BJ (cell line): ENCODE measurements around the gene PTGDR2. TPM values are rescaled to one million over a fixed set of nuclear protein-coding genes. Genes with fewer than 3 reads are reported as not detected.

Experiments
- CTCF ChIA-PET: fragments of 350-600 bp; formaldehyde crosslinking; extraction: SDS; loops from one replicate; lab custom pipeline; 2021; ENCODE audit warnings: antibody characterized with exemption, inconsistent platforms; lab: Yijun Ruan, JAX
- POLR2A ChIA-PET: fragments of 300-600 bp; sonication (Branson Sonifier 250); formaldehyde crosslinking; extraction: SDS; loops from one replicate; lab custom pipeline; 2021; ENCODE audit warnings: antibody characterized with exemption; lab: Charles Lee
- DNase-seq: peaks from one replicate; pipeline ENCODE4 v3.0.0-alpha.2; 2011; ENCODE audit warnings: low read depth
- H3K27me3 ChIP-seq: 2 replicates; pipeline ENCODE4 v1.6.0; 2011; ENCODE audit warnings: low read length; ENCODE audit not compliant: control insufficient read depth, insufficient read depth
- H3K36me3 ChIP-seq: 2 replicates; pipeline ENCODE4 v1.5.1; 2011; ENCODE audit warnings: low read length; ENCODE audit not compliant: control insufficient read depth, insufficient read depth
- H3K4me3 ChIP-seq: 2 replicates; pipeline ENCODE4 v1.5.1; 2011; ENCODE audit warnings: low read depth, mild to moderate bottlenecking, control low read depth, low read length
- CTCF ChIP-seq: IDR thresholded peaks from 2 replicates; pipeline ENCODE4 v1.5.1; 2011; ENCODE audit warnings: low read depth, mild to moderate bottlenecking, control low read depth, inconsistent platforms, low read length, moderate library complexity; ENCODE audit not compliant: insufficient read depth
- polyA plus RNA-seq: library from polyadenylated mRNA; depleted of rRNA; stranded (reverse); fragments of >200 nt; gene quantifications from 2 replicates; pipeline ENCODE4 v1.2.3, GENCODE V29; 2011; rRNA removed

PTGDR2 gene
- polyA plus RNA-seq, 1 experiment = 0.02 TPM

- ChIA-PET CTCF (interaction anchor here (0.8 to 1.8 kb wide), 3 partner anchors 24 to 30 kb away, joined by 3 to 6 read pairs (median 3); no protein-coding TSS in a partner anchor), POLR2A (no interaction called here)
- no peak for DNase-seq
- Histone ChIP-seq H3K36me3 (no peaks in the 10 kb centered on the region), H3K4me3 (no peak overlapping the region), H3K27me3 (peaks cover 5% of the 10 kb centered on the region)
- TF ChIP-seq CTCF = no peak
These were observed 54.6 kb downstream of the PTGDR2 start for GRCh38 chr11:60801194-60801593.

Other genes with a start within 250 kb of the PTGDR2 start
- not detected in 2 replicates for gene MS4A8, start 156.3 kb downstream of the PTGDR2 start, polyA plus RNA-seq
- gene MS4A18, start 131.2 kb downstream of the PTGDR2 start, polyA plus RNA-seq = not detected in 2 replicates
- gene MS4A15, start 99.1 kb downstream of the PTGDR2 start, polyA plus RNA-seq = not detected in 2 replicates
- not detected in 2 replicates for gene MS4A10, start 70.6 kb downstream of the PTGDR2 start, polyA plus RNA-seq
- 12.5 and 21.2 TPM in 2 replicates for gene CCDC86, start 13.8 kb downstream of the PTGDR2 start, polyA plus RNA-seq
- gene ZP1, start 11.6 kb upstream of the PTGDR2 start, polyA plus RNA-seq = 0.36 and 0.67 TPM in 2 replicates
- 17.6 and 48.6 TPM in 2 replicates for gene PRPF19, start 50.6 kb upstream of the PTGDR2 start, polyA plus RNA-seq
- gene TMEM109, start 58.2 kb upstream of the PTGDR2 start, polyA plus RNA-seq = 46.8 and 70.0 TPM in 2 replicates
- gene TMEM132A, start 68.5 kb upstream of the PTGDR2 start, polyA plus RNA-seq = 12.1 and 17.9 TPM in 2 replicates
- gene SLC15A3, start 96.2 kb upstream of the PTGDR2 start, polyA plus RNA-seq = 7.8 and 14.1 TPM in 2 replicates
- gene CD6, start 115.7 kb upstream of the PTGDR2 start, polyA plus RNA-seq = not detected in 2 replicates
- gene CD5, start 246.5 kb upstream of the PTGDR2 start, polyA plus RNA-seq = not detected in 2 replicates